Retina (tissue), 1 donor: Measurements from ENCODE around the gene PTPN14.
"Not testable (repeated sequence)": the region's sequence is repeated elsewhere in the genome, so short reads cannot be mapped to it uniquely, and the experiment has no call there.

ENCODE experiments used
- DNase-seq: peaks from one replicate; pipeline ENCODE4 v3.0.0-alpha.2; 2016

The PTPN14 gene

DNA sequence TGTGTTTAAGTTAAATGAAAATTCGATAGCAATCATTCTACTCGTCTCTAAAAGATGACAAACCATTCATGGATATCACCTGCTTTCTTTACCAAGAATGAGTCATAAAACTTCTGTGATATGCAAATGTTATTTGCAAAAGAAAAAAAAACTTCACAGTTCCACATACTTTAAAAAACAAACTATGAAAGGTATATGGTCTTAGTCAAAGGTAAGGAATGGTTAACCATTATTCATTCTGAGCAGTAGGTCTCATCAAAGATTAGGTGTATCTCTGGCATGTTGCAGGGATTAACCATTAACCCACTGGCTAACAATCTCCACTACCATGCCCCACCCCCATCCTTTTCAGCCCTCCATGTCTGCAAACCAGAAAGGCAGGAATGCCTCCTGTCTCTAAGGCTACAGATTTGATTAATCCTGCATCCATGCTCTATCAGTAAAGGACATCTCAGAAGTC is 44.4 kb downstream of the PTPN14 start:
- no peak for DNase-seq

GRCh38 chr1:214505134-214505533 is 46.3 kb downstream of the PTPN14 start:
- DNase-seq: no peak

GRCh38 chr1:214504330-214504729 is 47.1 kb downstream of the PTPN14 start:
- no peak for DNase-seq

DNA sequence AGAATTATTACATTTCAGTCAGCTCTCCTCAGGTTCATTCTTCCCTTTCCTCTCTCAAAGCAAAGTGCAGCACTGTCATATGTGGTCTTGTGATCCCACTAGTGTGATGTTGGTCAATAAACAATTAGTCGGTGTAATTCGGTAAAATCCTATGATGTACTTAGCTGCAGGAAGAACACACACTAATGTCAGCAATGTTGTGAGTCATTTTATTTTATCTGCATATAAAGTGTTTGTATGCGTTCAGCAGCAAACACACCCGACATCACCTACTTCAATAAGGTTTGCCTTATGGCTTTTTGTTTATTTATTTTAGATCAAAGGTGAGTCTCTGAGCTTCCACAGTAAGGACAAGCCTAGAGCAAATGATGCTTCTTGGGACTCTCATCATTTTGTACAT is 47.8 kb downstream of the PTPN14 start:
- no peak for DNase-seq

- no peak for DNase-seq
Observed at GRCh38 chr1:214500340-214501055, 50.9 kb downstream of the PTPN14 start.

- DNase-seq: no peak
Observed at GRCh38 chr1:214499732-214500131, 51.7 kb downstream of the PTPN14 start.

DNA sequence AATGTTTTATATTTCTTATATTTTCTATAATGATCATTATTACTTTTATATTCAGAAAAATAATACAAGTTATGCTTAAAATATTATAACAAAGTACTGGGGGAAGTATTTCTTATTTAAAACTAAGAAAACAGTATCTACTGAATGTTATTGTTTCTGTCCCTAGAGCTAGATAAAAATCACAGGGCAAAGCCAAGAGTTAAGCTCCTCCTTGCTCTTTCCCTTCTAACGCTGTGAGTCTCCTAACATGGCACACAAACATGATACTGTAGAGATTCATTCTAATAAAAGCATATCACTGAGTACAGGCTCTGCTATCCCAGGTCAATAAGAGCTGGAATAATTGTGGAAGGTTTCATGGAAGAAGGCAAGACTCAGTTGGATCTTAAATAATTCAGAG is 53.4 kb downstream of the PTPN14 start:
- DNase-seq: no peak

DNA sequence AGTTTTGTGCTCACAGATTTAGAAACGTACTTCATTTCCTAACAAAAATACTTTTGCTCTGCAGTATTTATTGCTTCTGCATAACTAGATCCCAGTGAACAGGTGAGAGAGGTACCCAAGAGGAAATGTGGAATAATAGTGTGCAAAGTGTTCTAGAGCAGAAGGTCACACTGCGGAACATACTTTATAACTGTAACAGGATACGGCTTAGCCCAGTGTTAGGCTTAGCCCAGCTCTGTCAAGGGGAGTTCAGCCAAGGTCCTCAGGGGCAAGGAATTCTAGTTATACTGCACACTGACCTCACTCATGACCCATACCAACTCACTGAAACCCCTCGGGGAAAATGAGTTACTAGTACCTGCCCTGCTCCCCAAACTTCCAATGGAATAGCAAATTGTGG is 55.3 kb downstream of the PTPN14 start:
- no peak for DNase-seq

DNA sequence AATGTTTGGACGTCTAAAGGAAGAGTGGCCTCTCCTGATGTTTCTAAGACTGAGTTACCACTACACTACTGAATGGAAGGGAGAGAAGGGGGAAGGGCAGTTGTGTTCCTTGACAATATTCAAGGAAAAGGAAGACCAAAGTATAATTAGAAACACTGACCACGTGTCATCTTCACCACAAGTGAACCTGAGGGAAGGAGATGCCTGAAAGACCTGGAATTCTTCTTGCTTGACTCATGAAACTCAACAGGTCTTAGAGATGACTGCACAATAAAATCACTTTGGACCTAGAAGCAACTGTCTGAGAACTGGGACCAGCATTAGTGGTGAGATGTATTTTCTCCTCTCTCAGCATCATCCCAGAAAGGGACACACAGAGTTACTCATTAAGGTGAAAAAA is 56.7 kb downstream of the PTPN14 start:
- no peak for DNase-seq

- DNase-seq: not testable (repeated sequence)
Observed at GRCh38 chr1:214494179-214494578, 57.2 kb downstream of the PTPN14 start.

GRCh38 chr1:214493126-214493796 is 58.1 kb downstream of the PTPN14 start:
- no peak for DNase-seq

DNA sequence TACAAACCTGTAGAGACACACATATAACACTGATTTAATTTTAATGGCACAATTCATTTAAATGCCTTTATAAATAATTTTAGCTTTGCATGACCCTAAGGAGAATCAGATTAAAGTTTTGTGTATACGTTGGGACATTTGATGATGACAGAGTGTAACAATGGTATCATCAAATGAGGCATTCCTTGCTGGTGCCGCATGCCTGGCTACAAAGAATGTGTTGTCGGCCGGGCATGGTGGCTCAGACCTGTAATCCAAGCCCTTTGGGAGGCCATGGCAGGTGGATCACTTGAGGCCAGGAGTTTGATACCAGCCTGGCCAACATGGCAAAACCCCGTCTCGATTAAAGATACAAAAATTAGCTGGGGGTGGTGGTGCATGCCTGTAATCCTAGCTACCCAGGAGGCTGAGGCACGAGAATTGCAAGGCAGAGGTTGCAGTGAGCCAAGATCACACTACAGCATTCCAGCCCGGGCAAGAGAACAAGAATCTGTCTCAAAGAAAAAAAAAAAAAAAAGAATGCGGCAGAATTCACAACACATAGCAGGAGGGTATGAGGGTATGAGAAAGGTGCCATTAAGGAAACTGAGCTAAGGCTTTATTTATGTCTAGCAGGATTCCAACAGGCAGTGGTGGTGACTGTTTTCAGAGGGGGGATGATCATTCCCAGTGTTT is 58.9 kb downstream of the PTPN14 start:
- DNase-seq: no peak

DNA sequence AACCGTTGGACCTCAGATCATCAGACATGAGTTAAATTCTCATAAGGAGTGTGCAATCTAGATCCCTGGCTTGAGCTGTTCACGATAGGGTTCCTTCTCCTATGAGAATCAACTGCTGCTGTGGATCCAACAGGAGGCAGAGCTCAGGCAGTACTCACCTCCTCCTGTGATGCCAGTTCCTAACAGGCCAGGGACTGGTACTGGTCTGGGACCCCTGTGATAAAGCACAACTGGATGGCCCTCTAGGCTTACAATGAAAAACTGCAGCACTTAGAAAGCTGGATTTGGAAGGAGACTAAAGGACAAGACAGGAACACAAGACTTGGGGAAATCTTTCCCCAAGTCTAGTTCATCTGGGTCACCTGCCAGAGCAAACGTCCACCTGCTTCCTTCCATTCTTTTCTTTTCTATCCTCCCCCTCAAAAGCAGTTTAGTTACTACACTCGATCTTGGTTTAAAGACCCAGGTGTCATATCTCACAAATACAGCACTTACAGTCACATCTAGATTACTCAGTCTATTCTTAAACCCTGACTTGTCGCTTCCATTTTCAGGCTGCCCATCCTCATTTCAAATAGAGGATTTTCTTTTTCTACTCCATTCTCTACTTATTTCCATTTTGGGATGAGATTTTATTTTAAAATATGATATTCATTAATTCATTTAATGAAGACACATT is 59.8 kb downstream of the PTPN14 start:
- DNase-seq: no peak

- DNase-seq: no peak
Observed at GRCh38 chr1:214485151-214485550, 66.3 kb downstream of the PTPN14 start.

DNA sequence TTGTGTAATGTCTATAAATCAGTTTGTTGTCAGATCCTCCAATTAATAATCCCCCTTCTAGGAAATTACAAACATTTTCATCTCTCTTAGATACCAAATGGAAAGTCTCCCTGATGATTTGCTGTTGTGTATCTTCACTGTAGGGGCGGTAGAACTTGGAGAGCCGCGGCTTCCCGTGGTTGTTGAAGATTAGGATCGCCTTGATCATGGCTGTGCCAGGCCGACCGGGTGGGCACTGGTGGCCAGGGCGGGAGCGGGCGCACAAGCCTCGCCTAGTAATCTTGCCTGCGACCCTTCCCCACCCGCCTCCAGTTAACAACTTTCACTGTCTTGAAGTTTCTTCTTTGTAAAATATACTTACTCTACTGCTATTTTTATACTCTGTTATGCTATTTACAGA is 68.2 kb downstream of the PTPN14 start:
- DNase-seq: not testable (repeated sequence)

DNA sequence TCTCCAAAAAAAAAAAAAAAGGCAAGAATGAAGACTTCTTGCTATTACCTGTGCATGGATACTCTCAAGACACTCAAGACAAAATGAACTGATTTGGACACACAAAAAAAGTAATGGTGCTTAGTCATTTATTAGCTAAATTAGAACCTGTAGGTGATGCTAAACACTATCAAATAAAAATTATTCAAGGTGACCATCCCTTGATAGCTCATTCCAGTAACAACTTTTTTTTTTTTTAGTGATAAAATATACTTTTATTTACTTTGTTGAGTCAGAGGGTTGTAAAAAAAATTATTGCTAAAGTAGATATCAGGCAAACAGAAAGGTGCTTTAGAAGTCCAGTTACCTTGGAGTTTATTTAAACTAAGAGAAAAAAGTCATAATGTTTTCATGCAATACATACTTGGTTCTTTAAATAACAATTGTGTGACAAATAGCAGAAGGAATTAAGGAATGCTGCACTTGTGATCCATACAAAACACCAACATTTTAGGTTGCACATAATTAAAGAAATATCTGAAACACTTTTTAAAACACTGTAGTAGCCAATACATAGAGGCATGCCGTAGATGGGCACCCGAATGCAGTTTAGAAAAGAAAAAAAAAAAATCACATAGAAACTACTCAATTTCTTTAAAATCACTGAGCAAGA is 69.3 kb downstream of the PTPN14 start:
- not testable (repeated sequence) for DNase-seq

DNA sequence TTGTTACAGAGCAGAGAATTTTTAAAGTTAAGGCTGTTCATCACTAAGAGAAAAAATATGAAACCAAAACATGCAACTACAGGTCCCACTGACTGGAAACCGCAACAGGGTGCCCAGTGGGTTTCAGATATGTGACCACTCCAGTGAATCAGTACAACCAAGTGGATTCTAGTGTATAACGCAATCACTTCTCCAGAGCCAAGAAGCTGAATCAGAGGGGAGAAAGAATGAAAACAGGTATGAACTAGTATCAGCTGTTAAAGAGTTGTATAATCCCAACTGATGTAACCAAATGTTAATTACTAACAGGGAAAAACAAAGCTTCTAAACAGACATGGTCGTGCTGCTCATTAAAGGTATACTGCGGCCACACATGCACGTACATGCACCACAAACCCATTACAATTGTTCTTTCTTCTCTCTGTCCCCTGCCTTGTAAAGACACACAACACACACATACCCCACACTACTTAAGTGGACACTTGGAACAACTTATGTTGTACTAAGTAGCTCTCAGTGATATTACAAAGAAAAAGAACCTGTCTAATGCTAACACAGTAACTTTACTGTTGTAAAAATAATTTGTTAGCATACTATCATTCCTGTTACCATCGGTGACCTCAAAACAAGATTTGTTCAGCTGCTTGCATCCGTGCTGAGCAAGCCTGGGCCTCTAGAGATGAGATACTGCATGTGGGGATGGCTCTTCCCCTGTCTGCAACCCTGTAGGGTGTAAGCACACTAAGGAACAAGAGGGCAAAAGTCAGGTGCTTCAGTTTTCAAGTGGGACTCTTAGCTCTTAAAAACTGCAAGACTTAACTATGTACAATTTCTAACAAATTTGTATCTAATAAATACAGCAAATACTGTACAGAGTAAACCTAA is 74.2 kb downstream of the PTPN14 start:
- no peak for DNase-seq

- DNase-seq: no peak
Observed at GRCh38 chr1:214476229-214476985, 75.0 kb downstream of the PTPN14 start.

DNA sequence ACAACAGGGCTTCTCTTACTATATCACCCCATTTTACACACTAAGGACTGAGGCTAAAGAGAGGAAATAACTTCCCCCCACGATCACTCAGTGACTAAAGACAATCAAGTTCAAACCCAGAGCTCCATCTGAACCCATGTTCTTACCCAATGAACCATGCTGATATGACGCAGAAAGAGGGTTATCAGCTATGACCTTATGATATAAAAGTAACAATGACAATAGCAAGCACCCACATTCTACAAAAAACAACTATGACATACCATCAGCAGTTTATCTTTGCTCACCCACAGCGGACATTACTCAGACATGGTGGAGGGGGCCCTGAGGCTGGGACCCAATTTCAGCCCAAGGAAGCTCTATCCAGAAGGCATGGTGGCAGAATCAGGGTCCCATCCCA is 75.7 kb downstream of the PTPN14 start:
- no peak for DNase-seq

- no peak for DNase-seq
Observed at GRCh38 chr1:214475331-214475730, 76.1 kb downstream of the PTPN14 start.

- no peak for DNase-seq
Observed at GRCh38 chr1:214474467-214474866, 76.9 kb downstream of the PTPN14 start.
